BE2C (cell line): ENCODE measurements around the gene PLEKHM3.

Experiments used
- DNase-seq: peaks from one replicate; pipeline ENCODE4 v3.0.0-alpha.2; 2020
- H3K27me3 ChIP-seq: fragments of 250-450 bp; sonication (Bioruptor Pico); 2 replicates; pipeline ENCODE4 v1.5.1; 2020; ENCODE audit warnings: mild to moderate bottlenecking
- H3K36me3 ChIP-seq: fragments of 250-450 bp; sonication (Bioruptor Pico); 2 replicates; pipeline ENCODE4 v1.5.1; 2020; ENCODE audit warnings: mild to moderate bottlenecking
- H3K4me1 ChIP-seq: fragments of 250-450 bp; sonication (Bioruptor Pico); 2 replicates; pipeline ENCODE4 v1.5.1; 2020
- H3K4me3 ChIP-seq: 2 replicates; pipeline ENCODE4 v1.5.1; 2011; ENCODE audit warnings: low read depth, low read length
- H3K9me3 ChIP-seq: fragments of 250-450 bp; sonication (Bioruptor Pico); 2 replicates; pipeline ENCODE4 v1.5.1; 2020
- CTCF ChIP-seq: IDR thresholded peaks from 2 replicates; pipeline ENCODE4 v1.5.1; 2012; ENCODE audit warnings: mild to moderate bottlenecking, low read depth, low read length

The PLEKHM3 gene

GRCh38 chr2:207847807-207848544 is 177.4 kb downstream of the PLEKHM3 start:
- H3K4me3 ChIP-seq = no peak overlapping the region
- DNase-seq = no peak
- H3K9me3 ChIP-seq = no peaks in the 10 kb centered on the region
- no peaks in the 10 kb centered on the region for H3K36me3 ChIP-seq
- no peak for TF ChIP-seq CTCF
- no peaks in the 10 kb centered on the region for H3K4me1 ChIP-seq
- H3K27me3 ChIP-seq = no peaks in the 10 kb centered on the region

- Histone ChIP-seq H3K4me1 (no peaks in the 10 kb centered on the region), H3K9me3 (no peaks in the 10 kb centered on the region), H3K36me3 (no peaks in the 10 kb centered on the region), H3K27me3 (no peaks in the 10 kb centered on the region), H3K4me3 (no peak overlapping the region)
- TF ChIP-seq CTCF = no peak
- no peak for DNase-seq
Measured at GRCh38 chr2:207847098-207847806, 178.1 kb downstream of the PLEKHM3 start.

- no peak for DNase-seq
- TF ChIP-seq CTCF = no peak
- Histone ChIP-seq H3K9me3 (no peaks in the 10 kb centered on the region), H3K36me3 (no peaks in the 10 kb centered on the region), H3K4me1 (no peaks in the 10 kb centered on the region), H3K27me3 (no peaks in the 10 kb centered on the region), H3K4me3 (no peak overlapping the region)
Measured at GRCh38 chr2:207845202-207845864, 180.0 kb downstream of the PLEKHM3 start.

- Histone ChIP-seq H3K9me3 (no peaks in the 10 kb centered on the region), H3K36me3 (no peaks in the 10 kb centered on the region)
- no peak for TF ChIP-seq CTCF
Measured at GRCh38 chr2:207844648-207845047, 180.7 kb downstream of the PLEKHM3 start.

GRCh38 chr2:207840101-207840500 is 185.2 kb downstream of the PLEKHM3 start:
- no peak for TF ChIP-seq CTCF
- H3K36me3 ChIP-seq = no peaks in the 10 kb centered on the region
- no peaks in the 10 kb centered on the region for H3K27me3 ChIP-seq
- H3K9me3 ChIP-seq = no peaks in the 10 kb centered on the region
- H3K4me3 ChIP-seq = no peak overlapping the region
- H3K4me1 ChIP-seq = no peaks in the 10 kb centered on the region; the same call in 1 of the 2 replicates
- DNase-seq = no peak

More at GRCh38 chr2:207844648-207845047, 180.7 kb downstream of the PLEKHM3 start:
- Histone ChIP-seq H3K4me3 (no peak overlapping the region), H3K27me3 (no peaks in the 10 kb centered on the region), H3K4me1 (no peaks in the 10 kb centered on the region)
- DNase-seq = no peak

GRCh38 chr2:207839575-207839974 is 185.8 kb downstream of the PLEKHM3 start:
- H3K27me3 ChIP-seq = no peaks in the 10 kb centered on the region
- no peaks in the 10 kb centered on the region; the same call in 1 of the 2 replicates for H3K4me1 ChIP-seq
- H3K9me3 ChIP-seq = no peaks in the 10 kb centered on the region
- DNase-seq = no peak
- H3K36me3 ChIP-seq = no peaks in the 10 kb centered on the region
- H3K4me3 ChIP-seq = no peak overlapping the region
- TF ChIP-seq CTCF = no peak
